SK-N-SH (cell line): ENCODE data around the gene KBTBD13. TPM values are rescaled to one million over a fixed set of nuclear protein-coding genes. Genes with fewer than 3 reads are reported as not detected.

Experiments used
- CTCF ChIA-PET: fragments of 300-600, 350-600 bp; formaldehyde crosslinking; extraction: SDS; loops from one replicate; lab custom pipeline; 2021; lab: Yijun Ruan, JAX
- POLR2A ChIA-PET: fragments of 350-600 bp; sonication (Branson Sonifier 250); formaldehyde crosslinking; extraction: SDS; loops from one replicate; lab custom pipeline; 2020; ENCODE audit warnings: antibody characterized with exemption, inconsistent platforms; lab: Yijun Ruan, JAX
- DNase-seq: peaks from one replicate; pipeline ENCODE4 v3.0.0; 2012
- H2AFZ ChIP-seq: fragments of 200-600 bp; sonication (generic); 2 replicates; pipeline ENCODE4 v1.8.1; 2016; ENCODE audit warnings: antibody characterized with exemption, mild to moderate bottlenecking, low read depth
- H3F3A ChIP-seq: fragments of 200-600 bp; sonication (generic); replicated peaks from 2 replicates; pipeline ENCODE3; 2016; ENCODE audit warnings: antibody characterized with exemption, mild to moderate bottlenecking; ENCODE audit not compliant: insufficient read depth
- H3K27ac ChIP-seq, 2 experiments: fragments of 200-500 bp in 1 of 2; fragments of 200-600 bp in 1 of 2; sonication (Bioruptor generic) in 1 of 2; sonication (generic), shearing (Covaris generic) in 1 of 2; 2 replicates each; pipeline versions ENCODE4 v1.5.1 to v1.6.1; 2014 to 2016; ENCODE audit warnings: low read depth in 2 of 2, inconsistent platforms in 1 of 2, low read length in 1 of 2, mild to moderate bottlenecking in 1 of 2, mixed read lengths in 1 of 2
- H3K27me3 ChIP-seq: fragments of 200-600 bp; sonication (generic), shearing (Covaris generic); 2 replicates; pipeline ENCODE4 v1.6.1; 2016; ENCODE audit warnings: mixed run types; ENCODE audit not compliant: insufficient read depth
- H3K36me3 ChIP-seq, 2 experiments: fragments of 200-500 bp in 1 of 2; fragments of 200-600 bp in 1 of 2; sonication (Bioruptor generic) in 1 of 2; sonication (generic) in 1 of 2; replicated peaks in 1 of 2; 2 replicates each; pipeline versions ENCODE3 to v1.5.1; 2014 to 2016; ENCODE audit warnings: low read length in 1 of 2, mild to moderate bottlenecking in 1 of 2; ENCODE audit not compliant: insufficient read depth in 2 of 2, control insufficient read depth in 1 of 2
- H3K4me1 ChIP-seq, 2 experiments: fragments of 200-500 bp in 1 of 2; fragments of 200-600 bp in 1 of 2; sonication (Bioruptor generic) in 1 of 2; sonication (generic), shearing (Covaris generic) in 1 of 2; 2 replicates each; pipeline versions ENCODE4 v1.5.1 to v1.6.1; 2014 to 2016; ENCODE audit warnings: low read depth in 1 of 2, low read length in 1 of 2, mixed run types in 1 of 2; ENCODE audit not compliant: insufficient read depth in 2 of 2, control insufficient read depth in 1 of 2
- H3K4me2 ChIP-seq: fragments of 200-600 bp; sonication (generic), shearing (Covaris generic); 2 replicates; pipeline ENCODE4 v1.6.1; 2017; ENCODE audit warnings: mixed run types
- H3K4me3 ChIP-seq, 2 experiments: fragments of 200-500 bp in 1 of 2; fragments of 200-600 bp in 1 of 2; sonication (Bioruptor generic) in 1 of 2; sonication (generic), shearing (Covaris generic) in 1 of 2; 2 replicates each; pipeline versions ENCODE4 v1.5.1 to v1.8.1; 2014 to 2016; ENCODE audit warnings: low read depth in 2 of 2, inconsistent platforms in 1 of 2, low read length in 1 of 2, mild to moderate bottlenecking in 1 of 2, mixed read lengths in 1 of 2, moderate library complexity in 1 of 2
- H3K79me2 ChIP-seq: fragments of 200-600 bp; sonication (generic); 2 replicates; pipeline ENCODE4 v1.8.1; 2017; ENCODE audit warnings: mild to moderate bottlenecking; ENCODE audit not compliant: insufficient read depth
- H3K9ac ChIP-seq: fragments of 200-600 bp; sonication (generic); 2 replicates; pipeline ENCODE4 v1.6.1; 2017; ENCODE audit warnings: mixed run types
- H3K9me2 ChIP-seq: fragments of 200-600 bp; sonication (generic); 2 replicates; pipeline ENCODE4 v1.6.1; 2017; ENCODE audit warnings: mixed run types
- H3K9me3 ChIP-seq: fragments of 200-600 bp; sonication (generic); 2 replicates; pipeline ENCODE4 v1.6.1; 2017; ENCODE audit warnings: mixed run types, mild to moderate bottlenecking, moderate library complexity
- H4K20me1 ChIP-seq: fragments of 200-600 bp; sonication (generic); 2 replicates; pipeline ENCODE4 v1.6.1; 2017; ENCODE audit warnings: mild to moderate bottlenecking, mixed run types; ENCODE audit not compliant: insufficient read depth
- CHD2 ChIP-seq: fragments of 150-350 bp; IDR thresholded peaks from 2 replicates; pipeline ENCODE4 v1.6.1; 2018; ENCODE audit warnings: low read length; ENCODE audit not compliant: partially characterized antibody
- NRF1 ChIP-seq: IDR thresholded peaks from 2 replicates; pipeline ENCODE4 v1.6.1; 2012; ENCODE audit warnings: low read depth, mild to moderate bottlenecking, low read length
- RFX5 ChIP-seq: IDR thresholded peaks from 2 replicates; pipeline ENCODE4 v1.6.1; 2012; ENCODE audit warnings: mild to moderate bottlenecking, improper control_type of control experiment, low read length
- RXRA ChIP-seq: IDR thresholded peaks from 2 replicates; pipeline ENCODE4 v1.4.0; 2012; ENCODE audit warnings: low read depth, mild to moderate bottlenecking, borderline replicate concordance
- SMC3 ChIP-seq: IDR thresholded peaks from 2 replicates; pipeline ENCODE4 v1.6.1; 2012; ENCODE audit warnings: low read depth, low read length, improper control_type of control experiment
- YY1 ChIP-seq: IDR thresholded peaks from 2 replicates; pipeline ENCODE4 v1.4.0; 2012; ENCODE audit warnings: low read depth, mild to moderate bottlenecking
- WGBS: methylation state at CpG from one replicate; pipeline ENCODE4 v1.1.6; 2017; ENCODE audit warnings: low lambda C conversion rate; 5-methylcytosine and 5-hydroxymethylcytosine counted together
- polyA plus RNA-seq, 3 experiments: library from polyadenylated mRNA; depleted of rRNA; stranded (reverse); fragments of >200 nt; gene quantifications; 2 replicates each; pipeline ENCODE4 v1.2.3, GENCODE V29; 2012
- TF ChIP-seq, protein P1 (sequence below): IDR thresholded peaks from 2 replicates; pipeline ENCODE4 v1.4.0; 2012; ENCODE audit warnings: low read depth, borderline replicate concordance
- TF ChIP-seq, protein P2 (sequence below): fragments of 150-350 bp; IDR thresholded peaks from 2 replicates; pipeline ENCODE4 v1.6.1; 2016; ENCODE audit warnings: mild to moderate bottlenecking, low read depth, low read length
- TF ChIP-seq, protein P3 (sequence below): IDR thresholded peaks from 2 replicates; pipeline ENCODE4 v1.4.0; 2012; ENCODE audit warnings: low read depth, borderline replicate concordance

Gene KBTBD13
- polyA plus RNA-seq, 1 of the 3 experiments (the other 2 are of a cell fraction): not detected

DNA sequence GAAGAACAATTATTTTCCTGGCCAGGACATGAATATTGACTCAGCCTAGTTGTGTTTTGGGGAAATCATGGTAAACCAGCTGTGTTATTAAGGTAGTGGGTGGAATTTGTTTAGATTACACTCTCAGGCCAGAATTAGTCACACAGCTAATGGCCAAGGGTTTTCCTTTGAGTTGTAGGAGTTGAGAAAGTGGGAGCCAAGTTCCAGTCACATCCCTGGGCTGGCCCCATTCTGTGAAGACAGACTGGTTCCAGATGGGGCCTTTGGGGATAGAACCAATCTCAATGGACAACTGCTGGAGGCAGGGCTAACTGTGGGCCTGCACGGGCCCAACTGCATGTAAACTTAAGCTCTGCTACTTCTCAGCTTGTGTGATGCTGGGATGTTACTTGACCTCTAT, 7.4 kb upstream of the KBTBD13 start:
- Histone ChIP-seq H3K9me3 (no peaks in the 10 kb centered on the region), H3K27ac (no peak overlapping the region), H2AFZ (no peak overlapping the region), H3K27me3 (peaks cover 9% of the 10 kb centered on the region; the same call in 1 of the 2 replicates), H3K9me2 (no peaks in the 10 kb centered on the region), H3K4me3 (no peak overlapping the region), H3K79me2 (no peaks in the 10 kb centered on the region), H3K4me2 (no peak overlapping the region), H4K20me1 (no peaks in the 10 kb centered on the region), H3F3A (peaks cover 4% of the 10 kb centered on the region), H3K4me1 (peaks cover 0 to 12% of the 10 kb centered on the region in 2 experiments; a peak in 1 of 4 replicates), H3K36me3 (no peaks in the 10 kb centered on the region), H3K9ac (no peak overlapping the region)
- POLR2A ChIA-PET: no interaction called here
- 88% methylated on average over 1 of the region's 1 CpG for WGBS
- CTCF ChIA-PET: interaction anchor here (1.2 to 9.5 kb wide), 4 partner anchors 12 to 228 kb away, joined by 3 to 88 read pairs (median 4); no protein-coding TSS in a partner anchor
- TF ChIP-seq CHD2: no peak
- TF ChIP-seq, all 33 proteins: peak for 0
- DNase-seq: no peak

DNA sequence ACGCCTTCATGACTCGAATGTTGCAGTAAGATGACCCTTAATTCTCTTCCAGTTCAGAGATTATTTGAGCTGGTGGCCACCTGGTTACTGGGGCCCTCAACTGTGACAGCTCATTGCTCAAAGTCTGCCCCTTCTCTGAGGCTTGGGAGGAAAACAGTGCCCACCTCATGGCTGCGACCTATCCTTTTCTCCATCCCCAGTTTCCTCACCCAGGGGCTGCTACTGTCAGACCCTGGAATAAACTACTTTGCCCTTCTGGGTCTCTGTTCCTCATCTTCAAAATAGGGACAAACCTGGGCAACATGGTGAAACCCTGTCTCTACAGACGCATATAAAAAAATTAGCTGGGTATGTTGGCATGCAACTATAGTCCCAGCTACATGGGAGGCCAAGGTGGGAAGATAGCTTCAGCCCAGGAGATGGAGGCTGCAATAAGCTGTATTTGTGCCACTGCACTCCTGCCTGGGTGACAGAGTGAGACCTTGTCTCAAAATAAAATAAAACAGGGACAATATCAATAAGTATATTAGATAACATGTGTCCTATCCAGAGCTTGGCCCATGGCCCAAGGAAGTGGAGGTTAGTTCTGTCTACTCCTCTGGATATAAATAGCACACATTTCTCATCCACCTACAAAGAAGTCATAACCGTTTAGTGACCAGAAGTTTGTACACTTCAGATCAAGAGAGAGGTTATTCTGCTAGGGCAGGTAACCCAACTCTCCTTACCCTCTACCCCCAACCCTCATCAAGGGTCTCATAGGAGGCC, 6.6 kb upstream of the KBTBD13 start:
- WGBS: 96% methylated on average over 5 of the region's 5 CpGs
- no peaks in the 10 kb centered on the region for H3K79me2 ChIP-seq
- no peak overlapping the region for H3K4me2 ChIP-seq
- no peak for DNase-seq
- no peaks in the 10 kb centered on the region for H3K9me3 ChIP-seq
- H4K20me1 ChIP-seq: no peaks in the 10 kb centered on the region
- H2AFZ ChIP-seq: no peak overlapping the region
- ChIA-PET CTCF (interaction anchor here (0.7 to 9.5 kb wide), 7 partner anchors 11 to 228 kb away, joined by 3 to 88 read pairs (median 3); no protein-coding TSS in a partner anchor), POLR2A (no interaction called here)
- H3K27me3 ChIP-seq: peaks cover 9% of the 10 kb centered on the region; the same call in 1 of the 2 replicates
- TF ChIP-seq YY1: no peak
- TF ChIP-seq SMC3: no peak
- TF ChIP-seq, protein P1, sequence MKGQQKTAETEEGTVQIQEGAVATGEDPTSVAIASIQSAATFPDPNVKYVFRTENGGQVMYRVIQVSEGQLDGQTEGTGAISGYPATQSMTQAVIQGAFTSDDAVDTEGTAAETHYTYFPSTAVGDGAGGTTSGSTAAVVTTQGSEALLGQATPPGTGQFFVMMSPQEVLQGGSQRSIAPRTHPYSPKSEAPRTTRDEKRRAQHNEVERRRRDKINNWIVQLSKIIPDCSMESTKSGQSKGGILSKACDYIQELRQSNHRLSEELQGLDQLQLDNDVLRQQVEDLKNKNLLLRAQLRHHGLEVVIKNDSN: no peak
- TF ChIP-seq, protein P2, sequence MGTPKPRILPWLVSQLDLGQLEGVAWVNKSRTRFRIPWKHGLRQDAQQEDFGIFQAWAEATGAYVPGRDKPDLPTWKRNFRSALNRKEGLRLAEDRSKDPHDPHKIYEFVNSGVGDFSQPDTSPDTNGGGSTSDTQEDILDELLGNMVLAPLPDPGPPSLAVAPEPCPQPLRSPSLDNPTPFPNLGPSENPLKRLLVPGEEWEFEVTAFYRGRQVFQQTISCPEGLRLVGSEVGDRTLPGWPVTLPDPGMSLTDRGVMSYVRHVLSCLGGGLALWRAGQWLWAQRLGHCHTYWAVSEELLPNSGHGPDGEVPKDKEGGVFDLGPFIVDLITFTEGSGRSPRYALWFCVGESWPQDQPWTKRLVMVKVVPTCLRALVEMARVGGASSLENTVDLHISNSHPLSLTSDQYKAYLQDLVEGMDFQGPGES: no peak
- TF ChIP-seq, protein P3, sequence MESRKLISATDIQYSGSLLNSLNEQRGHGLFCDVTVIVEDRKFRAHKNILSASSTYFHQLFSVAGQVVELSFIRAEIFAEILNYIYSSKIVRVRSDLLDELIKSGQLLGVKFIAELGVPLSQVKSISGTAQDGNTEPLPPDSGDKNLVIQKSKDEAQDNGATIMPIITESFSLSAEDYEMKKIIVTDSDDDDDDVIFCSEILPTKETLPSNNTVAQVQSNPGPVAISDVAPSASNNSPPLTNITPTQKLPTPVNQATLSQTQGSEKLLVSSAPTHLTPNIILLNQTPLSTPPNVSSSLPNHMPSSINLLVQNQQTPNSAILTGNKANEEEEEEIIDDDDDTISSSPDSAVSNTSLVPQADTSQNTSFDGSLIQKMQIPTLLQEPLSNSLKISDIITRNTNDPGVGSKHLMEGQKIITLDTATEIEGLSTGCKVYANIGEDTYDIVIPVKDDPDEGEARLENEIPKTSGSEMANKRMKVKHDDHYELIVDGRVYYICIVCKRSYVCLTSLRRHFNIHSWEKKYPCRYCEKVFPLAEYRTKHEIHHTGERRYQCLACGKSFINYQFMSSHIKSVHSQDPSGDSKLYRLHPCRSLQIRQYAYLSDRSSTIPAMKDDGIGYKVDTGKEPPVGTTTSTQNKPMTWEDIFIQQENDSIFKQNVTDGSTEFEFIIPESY: no peak
- TF ChIP-seq NRF1: no peak
- no peak for TF ChIP-seq RXRA
- no peak for TF ChIP-seq RFX5
- H3K9me2 ChIP-seq: no peaks in the 10 kb centered on the region
- peaks cover 0 to 12% of the 10 kb centered on the region in 2 experiments; a peak in 1 of 4 replicates for H3K4me1 ChIP-seq
- no peak overlapping the region for H3K27ac ChIP-seq
- H3K9ac ChIP-seq: no peak overlapping the region
- H3K4me3 ChIP-seq: no peak overlapping the region
- H3K36me3 ChIP-seq: no peaks in the 10 kb centered on the region
- peaks cover 4% of the 10 kb centered on the region for H3F3A ChIP-seq
